Activated CD8-positive, alpha-beta memory T cell treated with anti-CD3 and anti-CD28 coated beads, Interleukin-2, amount 50 U/mL, for 1 hour (primary cell): ENCODE measurements around the gene CCER1.
"Not testable (repeated sequence)": the region's sequence is repeated elsewhere in the genome, so short reads cannot be mapped to it uniquely, and the experiment has no call there.

ENCODE experiments used
- DNase-seq: peaks from one replicate; pipeline ENCODE4 v3.0.0-alpha.2; 2020; ENCODE audit errors: extremely low read depth

CCER1 gene

GRCh38 chr12:90954921-90955320 lies at the start of gene CCER1:
Gene CCER1 (minus strand): TSS chr12:90955176. CDS start chr12:90954742, 434 bp downstream.
- no peak for DNase-seq

GRCh38 chr12:91003737-91004136 lies 48.8 kb upstream of the CCER1 start:
- DNase-seq, result no peak

DNA sequence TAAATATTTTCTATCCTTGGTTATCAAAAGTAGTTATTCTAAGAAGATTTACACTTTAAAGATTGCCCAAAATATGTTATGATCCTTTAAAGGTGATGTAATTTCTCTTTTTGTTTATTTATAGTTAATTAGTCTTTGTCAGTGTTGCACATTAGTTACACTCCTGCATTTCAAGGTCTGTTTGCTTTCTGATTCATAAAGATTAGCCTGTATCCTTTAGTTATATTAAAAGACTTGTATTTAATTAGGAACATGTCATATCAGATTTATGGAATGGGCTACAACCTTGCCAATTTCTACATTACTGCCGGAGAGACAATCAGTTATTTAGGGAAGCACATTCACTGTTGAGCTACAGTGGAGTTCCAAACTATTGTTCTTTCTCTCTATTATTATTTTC lies 46.3 kb upstream of the CCER1 start:
- no peak for DNase-seq

GRCh38 chr12:90999966-91000365 lies 45.0 kb upstream of the CCER1 start:
- no peak for DNase-seq

GRCh38 chr12:90999527-90999926 lies 44.6 kb upstream of the CCER1 start:
- no peak for DNase-seq

GRCh38 chr12:90995010-90995409 lies 40.0 kb upstream of the CCER1 start:
- no peak for DNase-seq

DNA sequence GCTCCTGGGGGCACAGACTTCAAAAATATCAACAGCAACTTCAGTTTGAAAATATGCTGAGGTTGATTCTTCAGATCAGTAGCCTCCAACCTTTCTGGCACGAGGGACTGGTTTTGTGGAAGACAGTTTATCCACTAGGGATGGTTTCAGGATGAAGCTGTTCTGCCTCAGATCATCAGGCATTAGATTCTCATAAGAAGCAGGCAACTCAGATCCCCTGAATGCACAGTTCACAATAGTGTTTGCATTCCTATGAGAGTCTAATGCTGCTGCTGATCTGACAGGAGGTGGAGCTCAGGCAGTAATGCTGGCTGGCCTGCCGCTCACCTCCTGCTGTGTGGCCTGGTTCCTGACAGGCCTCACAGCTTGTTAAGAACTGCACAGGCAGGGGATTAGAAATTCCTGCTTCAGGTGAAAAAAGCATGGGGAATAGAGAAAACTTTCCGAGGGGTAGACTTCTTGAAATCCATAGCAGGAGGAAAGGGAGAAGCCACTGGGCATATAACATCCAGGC lies 37.0 kb upstream of the CCER1 start:
- no peak for DNase-seq

DNA sequence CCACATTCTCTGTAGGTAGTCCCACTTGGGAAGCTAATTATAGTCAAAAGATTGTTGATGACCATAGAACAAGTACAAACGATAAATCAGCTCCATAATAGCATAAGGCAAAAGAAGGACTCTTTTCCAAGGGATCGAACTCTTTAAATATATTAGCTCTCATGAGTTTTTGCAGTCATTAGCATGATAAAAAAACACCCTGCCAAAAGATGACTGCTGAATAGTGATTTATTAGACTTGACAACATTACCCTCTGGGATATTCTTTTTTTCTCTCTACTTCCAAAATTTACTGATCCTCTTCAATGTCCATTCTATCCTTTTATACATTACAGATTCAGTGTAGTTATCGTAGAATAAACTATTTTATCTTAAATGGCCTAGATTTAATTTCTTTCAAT lies 35.6 kb upstream of the CCER1 start:
- no peak for DNase-seq

- no peak for DNase-seq
Observed at GRCh38 chr12:90989686-90990111, 34.7 kb upstream of the CCER1 start.

- no peak for DNase-seq
Observed at GRCh38 chr12:90987520-90987919, 32.5 kb upstream of the CCER1 start.

DNA sequence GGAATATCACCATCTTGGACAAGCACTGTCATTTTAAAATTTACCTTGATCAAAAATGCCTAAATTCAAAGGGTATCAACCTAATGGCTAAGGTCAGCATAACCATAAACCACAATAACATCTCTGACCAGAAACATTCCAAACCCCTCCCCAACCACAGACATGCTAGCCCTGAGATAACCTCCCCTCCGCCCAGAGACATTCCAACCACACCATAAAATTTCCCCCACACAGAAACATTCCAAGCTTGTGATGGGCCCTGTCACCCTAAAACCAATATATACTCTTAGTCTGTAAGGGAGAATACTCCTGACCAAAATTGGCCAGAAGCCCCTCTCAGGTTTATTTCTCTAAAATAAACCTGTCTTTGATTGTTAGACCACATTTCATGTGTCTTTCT lies 32.1 kb upstream of the CCER1 start:
- no peak for DNase-seq

DNA sequence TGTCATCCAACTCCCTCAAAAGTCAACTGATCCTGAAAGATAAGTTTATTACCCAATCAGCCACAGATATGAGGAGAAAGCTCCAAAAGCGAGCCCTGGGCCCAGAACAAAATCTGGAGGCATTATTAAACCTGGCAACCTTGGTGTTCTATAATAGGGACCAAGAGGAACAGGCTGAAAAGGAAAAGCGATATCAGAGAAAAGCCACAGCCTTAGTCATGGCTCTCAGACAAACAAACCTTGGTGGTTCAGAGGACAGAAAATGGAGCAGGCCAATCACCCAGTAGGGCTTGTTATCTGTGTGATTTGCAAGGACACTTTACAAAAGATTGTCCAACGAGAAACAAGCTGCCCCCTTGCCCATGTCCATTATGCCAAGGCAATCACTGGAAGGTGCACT lies 30.4 kb upstream of the CCER1 start:
- DNase-seq, result not testable (repeated sequence)

GRCh38 chr12:90984114-90984513 lies 29.1 kb upstream of the CCER1 start:
- no peak for DNase-seq

DNA sequence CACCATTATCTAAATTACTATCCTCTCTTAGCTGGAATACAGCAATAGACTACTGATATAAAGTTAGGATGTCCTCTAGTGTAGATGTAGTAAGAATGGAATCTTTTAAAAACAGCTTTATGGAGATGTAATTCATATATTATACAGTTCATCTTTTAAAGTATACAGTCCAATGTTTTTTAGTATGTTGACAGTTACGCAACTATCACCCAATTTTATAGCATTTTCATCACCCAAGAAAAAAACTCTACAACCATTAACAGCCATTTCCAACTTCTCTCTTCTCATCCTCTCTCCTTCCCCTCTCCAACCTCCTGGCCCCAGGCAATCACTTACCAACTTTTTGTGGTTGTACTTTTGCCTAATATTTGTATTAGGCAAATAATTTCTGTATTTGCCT lies 27.2 kb upstream of the CCER1 start:
- DNase-seq, result no peak

DNA sequence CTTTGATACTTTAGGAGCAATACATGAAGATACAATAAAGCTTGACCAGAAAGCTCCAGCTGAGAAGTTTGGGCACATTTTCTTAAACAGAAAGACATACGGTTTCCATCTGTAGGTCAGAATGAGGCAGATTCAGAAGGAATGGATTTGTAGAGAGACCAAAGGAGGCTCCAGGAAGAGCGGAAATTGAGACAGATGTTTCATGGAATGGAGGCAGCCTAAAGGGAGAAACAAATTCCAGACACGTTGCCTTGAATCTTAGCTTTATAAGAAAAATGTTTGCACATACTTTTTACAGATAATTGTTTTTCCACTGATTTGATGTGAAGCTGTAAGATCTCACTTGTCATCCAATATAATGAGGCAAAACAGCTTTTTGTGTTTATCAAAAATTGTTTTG lies 25.0 kb upstream of the CCER1 start:
- DNase-seq, result no peak

DNA sequence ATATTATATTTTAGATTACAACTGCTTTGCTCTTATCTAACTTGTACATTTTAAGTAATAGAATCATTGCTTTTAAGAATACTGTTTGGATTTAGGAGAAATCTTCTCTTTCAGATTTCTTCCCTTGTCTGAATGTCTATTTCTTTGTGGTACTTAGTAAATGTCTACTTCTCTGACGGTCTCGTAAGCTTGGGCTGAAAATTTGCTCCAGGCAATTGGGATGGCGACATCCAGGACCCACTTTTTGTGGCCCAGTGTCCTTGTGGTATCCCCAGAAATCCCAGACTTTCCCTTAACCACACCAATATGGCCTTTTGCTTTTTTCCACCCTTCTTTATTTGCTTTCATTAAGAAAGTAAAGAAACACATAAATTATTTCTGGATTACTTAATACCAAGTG lies 24.0 kb upstream of the CCER1 start:
- DNase-seq, result no peak

DNA sequence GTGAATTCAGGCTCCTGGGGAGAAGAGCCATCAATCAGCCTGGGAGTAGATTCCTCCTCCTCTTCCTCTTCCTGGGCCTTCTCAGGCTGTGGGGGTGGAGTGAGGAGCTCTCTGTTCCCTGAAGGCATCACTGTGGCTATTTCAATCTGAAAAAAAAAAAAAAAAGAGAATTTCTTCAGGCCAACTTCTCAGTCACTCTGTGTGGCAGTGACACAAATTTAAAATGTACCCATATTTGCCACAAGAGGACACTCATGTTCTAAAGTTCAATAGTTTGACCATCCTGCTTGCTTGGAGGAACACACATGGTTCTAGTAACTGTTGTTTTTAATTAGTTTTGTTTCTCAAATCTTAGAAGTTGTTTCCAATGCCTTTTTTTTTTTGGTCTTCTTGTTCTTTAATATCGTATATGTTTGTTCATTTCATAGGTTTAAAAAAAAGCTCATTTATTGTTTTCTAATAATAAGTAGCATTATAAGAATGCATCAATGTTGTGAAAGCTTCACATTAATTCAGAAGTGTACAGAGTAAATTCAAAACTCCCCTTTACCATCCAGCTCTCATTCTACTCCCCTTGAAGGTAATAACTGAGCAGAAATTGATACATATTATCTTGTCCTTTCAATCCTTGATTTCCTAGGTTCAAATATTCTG lies 23.3 kb upstream of the CCER1 start:
- no peak for DNase-seq

DNA sequence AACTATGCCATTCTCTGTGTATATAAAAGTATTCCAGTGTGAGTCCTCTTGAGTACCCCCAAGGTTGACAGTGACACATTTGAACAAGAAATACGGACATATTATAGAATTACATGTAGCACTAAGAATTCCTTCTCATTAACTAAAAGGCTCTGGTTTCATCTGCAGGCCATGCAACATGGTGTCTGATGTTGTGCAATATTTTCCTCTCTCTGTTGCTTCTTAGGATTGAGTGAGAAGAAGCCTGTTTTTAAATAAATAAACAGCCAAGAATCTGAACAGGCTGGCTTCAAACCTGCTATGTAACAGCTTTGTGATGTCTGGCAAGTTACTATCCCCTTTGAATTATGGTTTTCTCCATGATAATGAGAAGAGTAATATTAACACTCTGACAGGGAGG lies 22.2 kb upstream of the CCER1 start:
- no peak for DNase-seq

- DNase-seq, result no peak
Observed at GRCh38 chr12:90974286-90974685, 19.3 kb upstream of the CCER1 start.

DNA sequence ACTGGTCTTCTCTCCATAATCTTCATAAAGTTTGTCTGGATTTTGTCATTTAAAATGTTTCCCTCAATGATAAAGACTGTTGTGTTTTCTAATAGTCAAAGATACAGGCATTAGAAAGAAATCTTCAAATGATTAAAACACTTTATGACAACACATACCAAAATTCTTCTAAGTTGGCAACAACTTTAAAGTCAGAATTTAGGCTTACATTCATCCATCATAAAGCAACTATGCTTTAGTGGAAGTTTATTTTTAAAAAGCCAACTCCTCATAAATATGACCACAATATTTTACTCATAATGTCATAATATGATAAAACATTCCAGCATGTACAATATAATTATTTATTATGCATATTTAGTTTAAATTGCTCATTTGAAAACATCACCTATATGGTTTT lies 17.2 kb upstream of the CCER1 start:
- no peak for DNase-seq

DNA sequence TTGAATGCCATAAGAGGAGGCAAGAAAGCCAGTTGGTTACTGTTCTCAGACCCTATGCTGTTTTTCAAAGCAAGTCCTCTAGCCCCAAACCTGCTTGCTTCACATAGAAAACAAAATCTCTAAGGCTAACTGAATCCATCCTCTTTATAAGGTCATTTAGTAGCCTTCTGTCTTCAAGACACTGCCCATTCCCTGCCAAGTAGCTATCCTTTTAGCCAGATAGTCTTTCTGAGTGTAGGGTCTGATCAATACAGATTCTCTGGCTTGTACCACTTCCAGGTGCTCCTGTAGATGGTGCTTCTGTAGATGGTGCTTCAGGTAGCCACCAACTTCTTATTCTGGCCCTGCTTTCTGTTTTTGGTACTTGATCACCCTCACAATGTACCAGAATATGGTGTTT lies 15.9 kb upstream of the CCER1 start:
- DNase-seq, result no peak

- DNase-seq, result no peak
Observed at GRCh38 chr12:90970471-90970870, 15.5 kb upstream of the CCER1 start.

DNA sequence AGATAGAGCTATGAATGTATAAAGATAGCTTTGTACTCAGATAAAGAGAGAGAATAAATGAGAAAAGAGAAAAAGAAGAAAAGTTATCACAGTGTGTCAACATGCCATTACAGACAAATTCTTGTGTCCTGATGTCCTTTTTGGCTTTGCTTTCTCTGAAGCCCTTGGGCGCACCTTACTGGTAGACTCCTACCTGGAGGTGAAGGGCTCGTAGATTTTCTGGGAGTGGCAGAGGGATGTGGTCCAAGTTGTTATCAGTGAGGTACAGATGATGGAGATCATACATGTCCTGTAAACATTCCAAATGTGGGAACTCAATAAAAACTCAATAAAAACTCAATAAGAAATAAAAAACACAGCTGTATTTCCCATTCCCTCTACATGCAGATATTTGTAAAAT lies 14.9 kb upstream of the CCER1 start:
- DNase-seq, result no peak

- DNase-seq, result no peak
Observed at GRCh38 chr12:90969346-90969745, 14.4 kb upstream of the CCER1 start.
